SH-SY5Y (cell line): ENCODE results near the gene SORT1.

ENCODE experiments used
- GATA2 ChIP-seq: IDR thresholded peaks from 2 replicates; pipeline ENCODE4 v1.6.1; 2011; ENCODE audit warnings: mild to moderate bottlenecking, low read depth, low read length
- GATA3 ChIP-seq: IDR thresholded peaks from 2 replicates; pipeline ENCODE4 v1.6.1; 2011; ENCODE audit warnings: low read depth, mild to moderate bottlenecking, low read length, moderate library complexity

GRCh38 chr1:109309347-109309746 is 88.4 kb downstream of the SORT1 start:
- TF ChIP-seq GATA2 (no peak), GATA3 (no peak)
